HG03135 (cell line): ENCODE data around the gene THAP5.

Source experiments
- ATAC-seq: cut with Tn5 transposase; IDR thresholded peaks from one replicate; pipeline ENCODE4 v1.9.1; 2021; ENCODE audit warnings: mild to moderate bottlenecking, moderate library complexity; ENCODE audit not compliant: unreplicated experiment

Gene THAP5

DNA sequence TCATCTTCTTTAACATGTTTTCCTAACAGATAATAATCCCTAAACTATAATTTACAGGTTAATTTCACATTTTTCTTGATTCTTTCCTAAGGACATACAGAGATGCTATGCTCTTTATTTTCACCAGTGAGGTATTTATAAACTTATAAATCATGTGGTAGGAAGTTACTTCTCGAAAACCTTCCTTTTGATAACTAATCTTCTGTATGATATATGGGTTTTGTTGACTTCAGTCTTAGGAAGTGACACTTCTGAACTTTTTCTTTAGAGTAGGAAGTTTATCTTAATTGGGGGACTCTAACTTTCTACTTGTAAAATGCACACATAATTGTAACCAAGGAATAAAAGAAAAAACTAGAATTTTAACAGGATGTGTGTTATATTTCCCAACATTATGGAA lies 33.8 kb downstream of the THAP5 start:
- ATAC-seq = no peak

GRCh38 chr7:108535257-108535656 lies 34.2 kb downstream of the THAP5 start:
- no peak for ATAC-seq

- no peak for ATAC-seq
Observed at GRCh38 chr7:108533712-108534111, 35.8 kb downstream of the THAP5 start.

- no peak for ATAC-seq
Observed at GRCh38 chr7:108529341-108529740, 40.2 kb downstream of the THAP5 start.

GRCh38 chr7:108528183-108528712 lies 41.3 kb downstream of the THAP5 start:
- ATAC-seq = no peak

DNA sequence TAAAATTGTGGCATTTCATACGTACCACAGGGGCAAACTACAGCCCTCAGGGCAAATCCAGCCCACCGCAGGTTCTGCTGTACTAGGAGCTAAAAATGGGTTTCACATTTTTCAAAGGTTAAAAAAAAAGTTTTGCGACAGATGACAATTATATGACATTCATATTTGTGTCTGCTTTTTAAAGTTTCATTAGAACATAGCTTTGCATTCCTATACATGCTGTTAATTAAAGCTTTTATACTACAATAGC lies 42.8 kb downstream of the THAP5 start:
- no peak for ATAC-seq

GRCh38 chr7:108525985-108526767 lies 43.3 kb downstream of the THAP5 start, which contains the start of gene PNPLA8:
Gene PNPLA8, minus strand, starts transcription at chr7:108526135. Its CDS starts 10,644 bp downstream, at chr7:108515491.
- ATAC-seq = peak; percentile 97

- ATAC-seq = peak; percentile 40
Observed at GRCh38 chr7:108525327-108525984, 44.0 kb downstream of the THAP5 start.

DNA sequence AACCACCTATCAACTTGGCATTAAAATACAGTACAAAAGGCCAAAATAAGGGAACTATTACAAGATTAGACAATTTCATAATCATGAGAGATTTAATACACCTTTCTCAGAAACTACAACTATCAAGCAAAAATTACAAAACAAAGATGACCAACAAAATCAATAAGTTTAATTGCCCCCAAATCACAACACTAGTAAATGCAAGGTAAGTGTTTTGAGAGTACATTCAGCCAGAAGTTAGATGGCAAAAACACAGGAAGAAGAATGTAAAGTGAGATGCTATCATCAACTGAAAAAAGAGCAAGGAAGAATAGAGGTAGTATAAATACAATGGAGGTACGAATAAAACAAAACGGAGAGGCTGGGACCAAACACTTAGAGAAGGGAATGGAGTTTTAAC lies 46.7 kb downstream of the THAP5 start:
- no peak for ATAC-seq

- ATAC-seq = no peak
Observed at GRCh38 chr7:108517951-108518350, 51.6 kb downstream of the THAP5 start.

GRCh38 chr7:108515630-108516029 lies 53.9 kb downstream of the THAP5 start:
- no peak for ATAC-seq

GRCh38 chr7:108515013-108515412 lies 54.5 kb downstream of the THAP5 start:
- no peak for ATAC-seq
